Panc1 (cell line): ENCODE data around the gene EPB41L4B. TPM values are rescaled to one million over a fixed set of nuclear protein-coding genes. Genes with fewer than 3 reads are reported as not detected.

ENCODE experiments used
- ATAC-seq: fragments of 200-7000 bp; cut with Tn5 transposase; 2 replicates; pipeline ENCODE4 v1.9.1; 2020; ENCODE audit warnings: mild to moderate bottlenecking, moderate library complexity
- BruUV-seq: library from RNA; stranded (reverse); fragments of 400-500 nt; replicated peaks from 2 replicates; lab custom pipeline; 2021; lab: Mats Ljungman, UMichigan
- CTCF ChIA-PET: fragments of 300-600 bp; sonication (Branson Sonifier 250); formaldehyde crosslinking; loops from one replicate; lab custom pipeline; 2022; ENCODE audit warnings: antibody characterized with exemption; lab: Charles Lee
- POLR2A ChIA-PET: fragments of 300-600 bp; sonication (Branson Sonifier 250); formaldehyde crosslinking; loops from one replicate; lab custom pipeline; 2022; ENCODE audit warnings: antibody characterized with exemption; lab: Charles Lee
- DNase-seq: peaks from one replicate; pipeline ENCODE4 v3.0.0-alpha.2; 2010; ENCODE audit warnings: low read depth, low spot score
- H3K27ac ChIP-seq: 2 replicates; pipeline ENCODE4 v1.5.1; 2011; ENCODE audit warnings: mild to moderate bottlenecking, low read length, inconsistent platforms
- H3K27me3 ChIP-seq: fragments of 200-500 bp; sonication (Bioruptor generic); 2 replicates; pipeline ENCODE4 v1.6.0; 2014; ENCODE audit warnings: low read length, inconsistent platforms; ENCODE audit not compliant: control insufficient read depth, insufficient read depth
- H3K36me3 ChIP-seq: fragments of 200-500 bp; sonication (Bioruptor generic); 2 replicates; pipeline ENCODE4 v1.5.1; 2014; ENCODE audit warnings: inconsistent platforms, mild to moderate bottlenecking, low read length, moderate library complexity; ENCODE audit not compliant: control insufficient read depth, insufficient read depth
- H3K4me1 ChIP-seq: 2 replicates; pipeline ENCODE4 v1.5.1; 2011; ENCODE audit warnings: inconsistent platforms, mild to moderate bottlenecking, low read length, moderate library complexity; ENCODE audit not compliant: control insufficient read depth, insufficient read depth
- H3K4me3 ChIP-seq, 2 experiments: 2 replicates each; pipeline ENCODE4 v1.5.1; 2011 to 2012; ENCODE audit warnings: low read depth in 2 of 2, low read length in 2 of 2, mild to moderate bottlenecking in 2 of 2, inconsistent platforms in 1 of 2, moderate library complexity in 1 of 2
- H3K9me3 ChIP-seq: fragments of 200-500 bp; sonication (Bioruptor generic); 2 replicates; pipeline ENCODE4 v1.5.1; 2014; ENCODE audit warnings: low read depth, mild to moderate bottlenecking, inconsistent platforms, low read length, moderate library complexity; ENCODE audit not compliant: control insufficient read depth, insufficient read depth
- POLR2AphosphoS5 ChIP-seq: IDR thresholded peaks from 2 replicates; pipeline ENCODE4 v1.6.1; 2012; ENCODE audit warnings: mild to moderate bottlenecking, low read depth, low read length, moderate library complexity
- REST ChIP-seq, 2 experiments: IDR thresholded peaks; 2 replicates each; pipeline ENCODE4 v1.6.1; 2011 to 2012; ENCODE audit warnings: low read depth in 2 of 2, control low read depth in 1 of 2, low read length in 1 of 2, mild to moderate bottlenecking in 1 of 2, moderate library complexity in 1 of 2; ENCODE audit not compliant: insufficient read depth in 1 of 2
- SIN3A ChIP-seq: IDR thresholded peaks from 2 replicates; pipeline ENCODE4 v1.6.1; 2012; ENCODE audit warnings: low read depth, mild to moderate bottlenecking, low read length, moderate library complexity, borderline replicate concordance; ENCODE audit not compliant: insufficient read depth
- TCF7L2 ChIP-seq: IDR thresholded peaks from 2 replicates; pipeline ENCODE4 v1.6.1; 2011; ENCODE audit warnings: mild to moderate bottlenecking, low read depth, low read length, inconsistent platforms
- in situ Hi-C: cut with HindIII; loops from 2 replicates; pipeline ENCODE4 v1.10.0; 2016; ENCODE audit warnings: low sequenced_read_pairs, low pct_unique_long_range_greater_than_20kb
- intact Hi-C: fragments of 100-400 bp; cut with micrococcal nuclease; formaldehyde crosslinking; loops from one replicate; pipeline ENCODE4 v1.10.0; 2022; ENCODE audit not compliant: unreplicated experiment
- total RNA-seq: library from RNA; stranded (reverse); gene quantifications from one replicate; pipeline ENCODE4 v1.2.1, GENCODE V29; 2021; ENCODE audit not compliant: unreplicated experiment
- TF ChIP-seq, protein P1 (sequence below): fragments of 450-650 bp; IDR thresholded peaks from 2 replicates; pipeline ENCODE4 v1.5.1; 2017; ENCODE audit warnings: mild to moderate bottlenecking

Gene EPB41L4B
- total RNA-seq, 1 experiment from 2014 or later: 27.8 TPM

GRCh38 chr9:109242741-109243140 lies 78.1 kb downstream of the EPB41L4B start:
- DNase-seq (no peak), ATAC-seq (no peak)
- Histone ChIP-seq H3K4me1 (peaks cover 7% of the 10 kb centered on the region), H3K36me3 (peaks cover 8% of the 10 kb centered on the region; the same call in 1 of the 2 replicates), H3K9me3 (no peaks in the 10 kb centered on the region), H3K27ac (no peak overlapping the region), H3K27me3 (no peaks in the 10 kb centered on the region), H3K4me3 (no peak overlapping the region)
- TF ChIP-seq POLR2AphosphoS5 (no peak), TCF7L2 (no peak), REST (IDR thresholded peaks at IDR 0.05; ENCODE audit: insufficient read depth in 1 of 2, low read depth in 2 of 2, low read length in 1 of 2) (no peak), SIN3A (no peak)
- TF ChIP-seq, protein P1, sequence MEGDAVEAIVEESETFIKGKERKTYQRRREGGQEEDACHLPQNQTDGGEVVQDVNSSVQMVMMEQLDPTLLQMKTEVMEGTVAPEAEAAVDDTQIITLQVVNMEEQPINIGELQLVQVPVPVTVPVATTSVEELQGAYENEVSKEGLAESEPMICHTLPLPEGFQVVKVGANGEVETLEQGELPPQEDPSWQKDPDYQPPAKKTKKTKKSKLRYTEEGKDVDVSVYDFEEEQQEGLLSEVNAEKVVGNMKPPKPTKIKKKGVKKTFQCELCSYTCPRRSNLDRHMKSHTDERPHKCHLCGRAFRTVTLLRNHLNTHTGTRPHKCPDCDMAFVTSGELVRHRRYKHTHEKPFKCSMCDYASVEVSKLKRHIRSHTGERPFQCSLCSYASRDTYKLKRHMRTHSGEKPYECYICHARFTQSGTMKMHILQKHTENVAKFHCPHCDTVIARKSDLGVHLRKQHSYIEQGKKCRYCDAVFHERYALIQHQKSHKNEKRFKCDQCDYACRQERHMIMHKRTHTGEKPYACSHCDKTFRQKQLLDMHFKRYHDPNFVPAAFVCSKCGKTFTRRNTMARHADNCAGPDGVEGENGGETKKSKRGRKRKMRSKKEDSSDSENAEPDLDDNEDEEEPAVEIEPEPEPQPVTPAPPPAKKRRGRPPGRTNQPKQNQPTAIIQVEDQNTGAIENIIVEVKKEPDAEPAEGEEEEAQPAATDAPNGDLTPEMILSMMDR: no peak
- intact Hi-C loops: no loop called here
- ChIA-PET POLR2A (interaction anchor here (0.6 kb wide), 1 partner anchor 75 kb away, joined by 3 read pairs; no protein-coding TSS in a partner anchor), CTCF (no interaction called here)
- BruUV-seq: no TSS peak
- in situ Hi-C loops: no loop called here

DNA sequence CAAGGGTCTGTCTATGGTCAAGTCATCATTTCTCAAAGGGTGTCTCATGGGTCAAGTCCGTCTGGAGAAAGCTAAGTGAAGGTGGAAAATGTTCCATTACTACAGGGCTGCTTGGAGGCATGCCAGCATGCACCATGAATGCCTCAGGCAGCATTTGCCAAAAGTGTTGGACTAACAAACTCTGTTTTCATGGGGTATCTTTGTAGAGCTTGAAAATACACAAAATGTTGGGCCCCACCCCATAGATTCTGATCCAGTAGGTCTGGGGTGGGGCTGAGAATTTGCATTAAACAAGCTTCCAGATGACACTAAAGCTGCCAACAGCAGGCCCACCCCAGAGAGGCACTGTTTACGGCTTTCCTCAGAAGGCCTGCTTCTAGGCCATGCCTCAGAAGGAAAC lies 78.8 kb downstream of the EPB41L4B start:
- ChIA-PET CTCF (no interaction called here), POLR2A (no interaction called here)
- ATAC-seq: no peak

More for the DNA sequence above, 78.8 kb downstream of the EPB41L4B start:
- no TSS peak for BruUV-seq
- Histone ChIP-seq H3K4me3 (no peak overlapping the region), H3K9me3 (no peaks in the 10 kb centered on the region), H3K27me3 (no peaks in the 10 kb centered on the region), H3K36me3 (peaks cover 8% of the 10 kb centered on the region; the same call in 1 of the 2 replicates), H3K4me1 (peaks cover 7% of the 10 kb centered on the region), H3K27ac (no peak overlapping the region)
- intact Hi-C loops: no loop called here
- in situ Hi-C loops: no loop called here
- no peak for TF ChIP-seq SIN3A
- TF ChIP-seq, protein P1: no peak
- DNase-seq: no peak
